ENCODE results near the gene ZNF524.
"Not testable (repeated sequence)": the region's sequence is repeated elsewhere in the genome, so short reads cannot be mapped to it uniquely, and the experiment has no call there.

ZNF524 gene

DNA sequence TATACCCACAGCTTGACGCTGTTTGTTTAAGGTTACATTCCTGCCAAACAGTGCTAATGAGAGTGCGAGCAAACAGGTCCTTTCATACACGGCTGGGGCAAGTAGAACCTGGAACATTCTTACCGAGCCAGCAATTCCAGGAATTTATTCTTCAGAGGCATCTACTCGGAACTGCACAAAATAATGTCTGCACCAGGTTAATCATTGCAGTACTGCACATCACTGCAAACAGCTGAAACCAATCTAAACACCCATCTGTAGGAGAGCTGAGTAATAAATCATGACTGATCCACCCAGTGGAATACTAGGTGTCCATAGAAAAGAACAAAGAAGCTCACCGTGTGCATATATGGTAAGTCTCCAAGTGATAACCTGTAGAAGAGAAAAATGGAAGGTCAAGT lies 18.3 kb upstream of the ZNF524 start:
- no peak for DNase-seq (ENCODE audit: low read depth)

DNA sequence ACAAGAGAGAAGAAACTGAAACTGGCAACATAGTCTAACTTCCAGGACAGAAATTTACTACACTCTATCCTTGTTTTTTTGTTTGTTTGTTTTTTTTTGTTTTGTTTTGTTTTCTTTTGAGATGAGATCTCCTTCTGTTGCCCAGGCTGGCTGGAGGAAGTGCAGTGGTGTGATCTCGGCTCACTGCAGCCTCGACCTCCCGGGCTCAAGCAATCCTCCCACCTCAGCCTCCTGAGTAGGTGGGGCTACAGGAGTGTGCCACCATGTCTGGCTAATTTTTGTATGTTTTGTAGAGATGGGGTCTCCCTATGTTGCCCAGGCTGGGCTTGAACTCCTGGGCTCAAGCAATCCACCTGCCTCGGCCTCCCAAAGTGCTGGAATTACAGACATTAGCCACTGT lies 17.8 kb upstream of the ZNF524 start:
- DNase-seq (ENCODE audit: low read depth), result not testable (repeated sequence)

DNA sequence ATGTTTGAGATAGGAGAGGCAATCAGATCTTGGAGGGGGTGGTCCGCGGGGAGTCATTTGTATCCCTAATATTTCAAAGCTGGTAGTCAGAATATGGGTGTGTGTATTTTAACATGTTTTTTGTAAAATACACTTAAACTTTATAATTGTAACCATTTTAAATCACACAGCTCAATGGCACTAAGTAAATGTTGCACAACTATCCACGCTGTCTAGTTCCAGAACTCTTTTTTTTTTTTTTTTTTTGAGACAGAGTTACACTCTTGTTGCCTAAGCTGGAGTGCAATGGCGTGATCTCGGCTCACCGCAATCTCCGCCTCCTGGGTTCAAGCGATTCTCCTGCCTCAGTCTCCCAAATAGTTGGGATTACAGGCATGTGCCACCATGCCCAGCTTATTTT lies 16.2 kb upstream of the ZNF524 start:
- not testable (repeated sequence) for DNase-seq (ENCODE audit: low read depth)

DNA sequence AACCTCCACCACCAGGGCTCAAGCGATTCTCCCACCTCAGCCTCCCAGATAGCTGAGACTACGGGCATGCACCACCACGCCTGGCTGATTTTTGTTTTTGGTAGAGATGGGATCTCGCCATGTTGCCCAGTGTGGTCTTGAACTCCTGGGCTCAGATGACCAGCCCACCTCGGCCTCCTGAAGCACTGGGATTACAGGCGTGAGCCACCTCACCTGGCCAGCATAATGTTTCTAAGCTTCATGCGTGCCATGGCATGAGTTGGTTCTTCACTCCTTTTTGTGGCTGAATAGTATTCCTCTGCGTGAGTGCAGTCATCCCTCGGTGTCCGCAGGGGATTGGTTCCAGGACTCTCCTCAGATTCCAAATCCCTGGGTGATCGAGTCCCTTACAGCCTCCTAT lies 15.2 kb upstream of the ZNF524 start:
- no peak for DNase-seq (ENCODE audit: low read depth)

DNA sequence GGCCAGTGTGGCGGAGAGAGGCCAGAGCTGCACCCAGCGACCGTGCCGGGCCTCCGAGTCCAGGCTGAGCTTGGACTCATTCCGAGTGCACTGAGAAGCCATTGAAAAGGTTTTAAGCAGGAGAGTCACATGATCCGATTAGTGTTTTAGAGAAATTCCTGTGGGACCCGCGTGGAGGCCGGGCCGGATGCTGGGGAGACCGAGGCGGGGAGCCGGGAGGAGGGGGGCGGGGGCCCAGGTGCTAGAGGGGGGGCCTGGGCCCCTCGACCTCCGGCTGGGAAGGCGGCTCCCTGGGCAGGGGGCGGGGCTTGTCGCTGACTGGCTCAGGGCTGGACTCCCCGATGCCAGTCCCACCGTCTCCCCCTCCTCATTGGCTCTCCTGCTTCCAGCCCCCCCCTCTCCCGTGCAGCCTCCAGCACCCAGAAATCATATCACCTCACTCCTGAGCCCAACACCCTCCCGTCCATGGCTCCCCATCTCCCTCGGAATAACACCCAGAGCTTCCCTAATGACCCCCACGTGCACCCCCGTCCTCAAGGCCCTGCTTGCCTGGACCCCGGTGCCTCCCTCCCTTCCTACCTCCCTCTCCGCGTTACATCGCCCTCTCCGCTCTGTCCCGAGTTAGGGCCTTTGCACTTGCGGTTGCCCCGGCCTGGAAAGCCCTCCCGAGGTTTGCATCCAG lies 14.3 kb upstream of the ZNF524 start:
- no peak for DNase-seq (ENCODE audit: low read depth)

DNA sequence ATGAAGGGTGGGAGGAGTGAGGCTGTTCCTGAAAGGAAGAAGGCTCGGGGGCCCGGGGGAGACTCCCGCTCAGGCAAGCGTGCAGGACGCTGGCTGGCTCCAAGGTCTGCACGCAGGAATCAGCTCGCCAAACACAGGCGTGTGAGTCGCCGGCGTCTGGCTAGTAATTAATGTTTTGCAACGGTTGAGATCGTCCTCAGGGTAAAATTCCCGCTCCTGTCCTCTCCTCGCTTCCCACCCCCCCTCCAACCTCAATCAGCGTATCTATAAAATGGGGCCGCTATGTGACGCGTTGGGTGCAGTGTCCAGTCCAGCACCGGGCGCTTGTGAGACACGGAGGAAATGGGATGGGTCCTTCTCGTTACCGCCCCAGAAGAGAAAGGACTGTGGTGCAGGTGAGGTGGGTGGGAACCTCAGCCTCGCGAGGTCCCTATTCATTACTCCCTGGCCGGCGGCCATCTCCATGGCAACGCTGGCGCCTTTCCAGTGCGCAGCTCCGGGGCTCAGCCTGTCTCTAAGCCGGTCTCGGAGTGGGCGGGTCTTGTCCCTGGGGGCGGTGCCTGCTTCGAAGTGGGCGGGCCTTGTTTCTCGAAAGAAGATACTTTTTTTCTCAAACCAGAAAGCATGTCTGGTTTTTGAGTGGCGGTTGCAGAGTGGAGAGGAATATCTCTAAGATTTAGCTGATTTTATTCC lies 13.0 kb upstream of the ZNF524 start:
- DNase-seq (ENCODE audit: low read depth), result no peak

DNA sequence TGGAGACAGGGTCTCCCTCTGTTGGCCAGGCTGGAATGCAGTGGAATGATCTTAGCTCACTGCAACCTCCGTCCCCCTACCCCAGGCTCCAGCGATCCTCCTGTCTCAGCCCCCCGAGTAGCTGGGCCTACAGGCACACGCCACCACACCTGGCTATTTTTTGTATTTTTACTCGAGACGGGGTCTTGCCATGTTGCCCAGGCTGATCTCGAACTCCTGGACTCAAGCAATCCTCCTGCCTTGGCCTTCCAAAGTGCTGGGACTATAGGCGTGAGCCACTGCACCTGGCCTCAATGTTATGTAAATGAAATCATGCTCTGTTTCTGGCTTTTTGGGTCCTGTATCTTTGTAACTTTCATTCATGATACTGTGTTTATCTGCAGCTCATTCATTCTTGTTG lies 11.3 kb upstream of the ZNF524 start:
- no peak for DNase-seq (ENCODE audit: low read depth)

DNA sequence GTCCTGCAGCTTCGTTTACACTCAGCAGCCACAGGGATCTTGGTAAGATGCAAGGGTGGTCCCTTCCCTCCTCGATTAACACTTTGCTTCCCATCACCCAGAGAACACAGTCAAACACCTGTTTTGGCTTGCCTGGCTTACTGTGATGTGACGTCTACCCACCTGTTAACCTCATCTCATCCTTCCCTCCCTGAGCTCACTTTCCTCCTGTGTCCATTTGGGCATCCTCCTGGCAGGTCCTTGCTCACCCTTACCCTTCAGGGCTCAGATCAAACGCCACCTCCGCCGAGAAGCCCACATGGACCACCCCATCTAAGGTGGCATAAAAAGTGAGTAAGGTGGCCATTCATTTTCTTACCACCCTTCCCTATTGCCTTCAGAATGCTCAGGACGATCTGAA lies 10.0 kb upstream of the ZNF524 start:
- no peak for DNase-seq (ENCODE audit: low read depth)

DNA sequence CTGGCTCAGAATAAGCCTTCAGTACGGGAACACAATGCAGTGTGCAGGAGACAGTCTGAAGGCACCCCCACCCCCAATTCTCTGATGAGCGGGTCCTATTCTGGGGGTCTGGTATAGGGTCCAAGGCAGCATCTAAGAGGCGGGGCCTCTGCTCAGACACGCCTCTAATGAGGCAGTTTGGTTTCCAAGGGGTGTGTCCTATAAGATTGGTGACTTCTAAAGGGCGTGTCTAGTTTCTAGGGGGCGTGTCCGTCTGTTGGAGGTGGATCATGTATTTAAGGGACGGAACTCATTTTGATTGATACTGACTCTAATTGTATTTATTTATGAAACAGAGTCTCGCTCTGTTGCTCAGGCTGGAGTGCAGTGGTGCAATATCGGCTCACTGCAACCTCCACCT lies 9.5 kb upstream of the ZNF524 start:
- DNase-seq (ENCODE audit: low read depth), result no peak

DNA sequence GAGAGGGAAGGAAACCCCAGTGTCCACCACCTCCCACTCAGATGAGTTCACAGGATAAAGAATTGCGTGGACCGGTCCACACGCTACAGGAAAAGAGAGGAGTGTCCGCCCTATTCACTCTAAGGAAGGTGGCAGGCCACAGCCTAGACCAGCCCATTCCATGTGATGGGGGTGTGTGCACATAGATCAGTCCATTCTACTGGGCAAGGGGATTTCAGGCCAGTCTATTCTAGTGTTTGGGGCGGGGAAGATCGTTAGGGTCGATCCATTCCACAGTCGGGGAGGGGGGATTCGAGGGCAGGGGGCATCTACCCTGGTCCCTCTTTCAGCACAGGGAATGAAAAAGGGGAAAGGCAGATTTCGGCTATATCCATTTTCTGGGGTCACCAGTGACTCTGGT lies 8.5 kb upstream of the ZNF524 start:
- no peak for DNase-seq (ENCODE audit: low read depth)

DNA sequence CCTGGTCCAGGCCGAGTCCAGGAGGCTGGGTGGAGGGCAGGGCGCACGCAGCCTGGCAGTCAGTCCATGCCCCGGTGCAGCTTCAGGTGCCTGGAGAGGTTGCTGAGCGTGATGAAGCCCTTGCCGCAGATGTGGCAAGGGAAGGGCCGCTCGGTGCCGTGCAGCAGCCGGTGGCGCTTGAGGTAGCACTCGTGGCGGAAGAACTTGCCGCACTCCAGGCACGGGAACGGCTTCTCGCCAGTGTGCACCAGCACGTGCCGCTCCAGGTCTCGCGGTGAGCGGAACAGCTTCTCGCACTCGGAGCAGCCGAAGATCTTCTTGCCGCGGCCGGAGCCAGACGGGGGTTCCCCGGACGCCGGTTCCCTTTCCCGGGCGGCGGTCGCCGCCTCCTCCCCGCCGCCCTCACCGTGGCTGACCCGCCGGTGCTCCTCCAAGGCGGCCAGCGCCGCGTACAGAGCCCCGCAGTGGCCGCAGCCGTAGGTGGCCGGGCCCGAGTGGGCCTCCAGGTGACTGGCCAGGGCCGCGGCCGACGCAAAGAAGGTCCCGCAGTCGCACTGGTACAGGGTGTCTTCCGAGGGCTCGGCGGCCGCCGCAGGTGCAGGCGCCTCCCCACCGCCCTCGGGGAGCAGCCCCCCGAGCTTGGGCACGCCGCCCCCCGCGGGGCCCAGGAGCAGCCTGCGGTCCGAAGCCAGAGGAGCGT lies 7.5 kb upstream of the ZNF524 start:
- DNase-seq (ENCODE audit: low read depth), result no peak

DNA sequence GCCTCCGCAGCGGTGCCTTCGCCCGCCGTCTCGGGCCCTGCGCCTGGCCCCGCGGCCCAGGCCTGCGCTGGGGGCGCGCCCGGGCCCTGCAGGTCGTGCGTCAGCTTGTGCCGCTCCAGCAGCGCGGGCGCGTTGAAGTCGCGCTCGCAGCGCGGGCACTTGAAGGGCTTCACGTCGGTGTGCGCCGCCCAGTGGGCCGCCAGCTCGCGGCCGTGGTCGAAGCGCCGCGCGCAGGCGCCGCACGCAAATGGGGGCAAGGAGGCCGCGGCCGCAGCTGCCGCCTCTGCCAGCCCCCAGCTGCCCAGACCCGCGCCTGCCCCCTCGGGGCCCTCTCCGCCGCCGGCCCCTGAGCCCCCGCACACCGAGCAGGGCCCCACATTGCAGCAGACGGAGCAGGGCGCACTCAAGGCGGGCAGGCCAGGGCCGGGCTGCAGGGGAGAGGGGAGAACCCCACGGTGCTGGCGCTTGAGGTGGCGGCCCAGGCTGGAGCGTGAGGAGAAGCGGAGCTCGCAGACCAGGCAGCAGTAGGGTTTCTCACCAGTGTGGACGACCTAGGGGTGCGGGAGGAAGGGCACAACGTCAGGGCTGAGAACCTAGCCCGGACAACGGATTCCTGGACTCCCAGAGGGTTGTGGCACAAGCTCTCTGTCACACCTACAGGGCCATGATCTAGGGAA lies 6.9 kb upstream of the ZNF524 start:
- no peak for DNase-seq (ENCODE audit: low read depth)

DNA sequence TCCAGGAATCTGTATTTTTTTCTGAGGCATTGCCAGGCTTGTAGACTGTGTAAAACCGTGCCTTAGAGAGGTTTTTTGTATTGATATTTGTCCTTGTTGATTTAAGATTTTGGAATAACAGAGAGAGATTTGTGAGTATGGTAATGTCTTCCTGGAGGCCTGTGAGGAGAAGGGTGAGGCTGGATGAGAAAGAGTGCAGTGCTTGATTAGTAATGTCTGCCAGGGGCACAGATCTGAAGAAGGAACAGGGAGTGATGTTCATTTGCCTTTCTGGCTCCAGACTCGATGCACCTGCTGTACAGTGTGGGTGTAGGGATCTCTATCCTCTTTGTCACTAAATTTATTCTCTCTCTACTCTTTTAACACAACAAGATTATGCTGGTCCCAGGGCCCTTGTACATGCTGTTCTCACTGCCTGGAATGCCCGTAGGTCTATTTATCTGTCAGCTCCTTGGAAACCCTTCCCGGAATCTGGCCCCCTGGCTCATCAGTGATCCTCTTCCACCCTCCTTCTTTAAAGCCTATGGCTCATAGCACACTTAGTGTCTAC lies 5.0 kb upstream of the ZNF524 start:
- DNase-seq (ENCODE audit: low read depth), result no peak

DNA sequence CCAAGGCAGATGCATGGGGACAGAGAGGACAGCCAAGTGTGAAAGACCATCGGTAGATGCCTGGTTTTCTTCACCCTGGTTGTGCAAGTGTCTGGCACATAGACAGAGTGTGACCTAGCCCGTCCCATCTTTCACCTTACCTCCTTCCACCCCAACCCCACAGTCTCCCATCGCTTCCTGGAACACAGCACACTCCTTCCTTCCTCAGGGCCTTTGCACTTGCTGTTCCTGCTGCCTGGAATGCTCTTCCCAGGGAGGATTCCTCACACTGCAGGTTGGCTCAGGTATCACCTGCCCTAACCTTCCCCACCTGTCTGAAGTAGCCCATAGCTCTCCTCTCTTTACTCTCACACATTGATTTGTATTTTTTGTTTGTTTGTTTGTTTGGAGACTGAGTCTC lies 3.8 kb upstream of the ZNF524 start:
- DNase-seq (ENCODE audit: low read depth), result no peak

DNA sequence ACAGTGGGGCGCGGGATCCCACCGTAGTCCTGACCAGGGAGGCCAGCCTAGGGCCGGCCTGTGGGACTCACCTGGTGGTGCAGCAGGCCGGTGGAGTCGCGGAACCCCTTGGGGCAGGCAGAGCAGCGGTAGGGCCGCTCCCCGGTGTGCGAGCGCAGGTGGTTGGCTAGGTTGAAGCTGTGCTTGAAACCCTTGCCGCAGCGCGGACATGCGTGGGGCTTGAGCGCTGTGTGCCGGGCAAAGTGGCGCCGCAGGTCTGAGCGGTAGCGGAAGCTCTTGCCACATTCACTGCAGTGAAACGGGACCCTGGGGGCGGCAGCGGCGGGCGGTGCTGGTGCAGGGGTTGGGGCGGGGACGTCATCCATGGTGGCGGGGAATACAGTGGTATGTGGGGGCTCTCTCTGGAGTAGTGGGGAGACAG lies 2.6 kb upstream of the ZNF524 start:
- DNase-seq (ENCODE audit: low read depth), result no peak

DNA sequence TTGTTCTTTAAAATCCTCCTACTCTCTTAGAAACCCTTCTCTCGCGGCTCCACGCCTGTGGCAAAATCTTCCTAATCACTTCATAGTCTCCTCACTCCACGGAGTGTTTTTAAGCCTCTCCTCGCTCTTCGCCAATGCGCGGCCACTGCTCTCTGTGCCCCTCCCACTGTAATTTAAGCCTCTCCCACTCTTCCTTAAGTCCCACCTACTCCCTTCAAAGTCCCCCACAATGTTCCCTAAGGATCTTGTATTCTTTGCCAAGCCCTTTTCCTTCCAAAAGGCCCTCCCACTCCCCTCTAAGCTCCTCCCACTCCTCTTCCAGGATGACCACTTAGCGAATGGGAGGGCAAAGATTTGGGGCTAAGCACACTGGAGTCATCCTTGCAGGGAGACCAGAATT lies 2.1 kb upstream of the ZNF524 start:
- DNase-seq (ENCODE audit: low read depth), result no peak

DNA sequence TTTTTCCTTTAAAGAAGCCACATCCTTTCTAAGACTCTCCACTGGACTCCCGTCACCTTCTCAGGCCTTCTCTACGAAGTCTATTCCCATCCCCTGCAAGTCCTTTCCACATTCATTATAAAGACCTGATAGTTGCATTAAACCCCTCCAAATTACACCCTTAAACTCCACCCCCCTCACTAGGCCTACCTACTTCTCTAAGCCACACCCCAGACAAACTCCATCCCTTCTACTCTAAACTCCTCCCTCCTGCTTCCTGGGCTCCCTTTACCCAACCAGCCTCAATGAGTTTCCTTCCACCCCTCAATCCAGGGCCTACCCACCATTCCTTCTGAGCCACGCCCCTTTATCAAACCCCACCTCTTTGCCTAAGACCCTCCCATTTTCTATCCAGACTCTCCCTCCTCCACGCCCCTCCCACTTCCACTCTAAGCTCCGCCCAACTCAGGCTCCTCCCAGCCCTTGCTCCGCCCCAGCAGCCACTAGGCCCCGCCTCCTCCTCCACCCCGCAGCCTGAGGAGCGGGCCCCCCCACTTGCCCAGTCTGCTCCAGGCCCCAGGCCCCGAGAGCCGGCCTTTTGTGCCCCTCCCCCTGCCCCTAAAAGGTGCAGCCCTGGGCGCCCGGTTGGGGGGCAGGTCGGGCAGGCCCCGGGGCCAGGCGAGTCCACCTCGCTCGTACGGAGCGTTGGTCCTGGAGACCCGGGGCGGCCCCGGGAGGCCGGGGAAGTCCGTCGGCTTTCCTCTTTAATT lies 1.2 kb upstream of the ZNF524 start:
- peak; percentile 65 for DNase-seq (ENCODE audit: low read depth)

DNA sequence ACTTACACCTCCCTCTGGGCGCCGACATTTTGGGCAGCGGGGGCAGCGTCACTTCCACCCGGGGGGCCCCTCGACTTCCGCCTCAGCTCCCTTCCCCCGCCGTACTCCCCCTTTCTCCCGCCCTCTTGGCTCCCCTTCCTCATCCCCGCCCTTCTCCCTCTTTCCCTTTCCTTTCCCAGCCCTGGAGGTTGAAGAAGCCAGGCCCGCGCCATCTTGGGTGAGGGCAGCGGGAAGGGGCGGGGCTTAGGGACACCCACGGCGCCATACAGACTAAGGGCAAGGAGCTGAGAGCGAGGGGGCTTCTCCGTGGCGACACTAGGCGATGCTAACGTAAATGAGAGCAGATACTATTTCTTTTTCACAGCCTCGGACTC lies 633 bp upstream of the ZNF524 start, which contains the start of gene FIZ1:
Gene FIZ1 (minus strand): TSS at position 50 of the 374 bp plus-strand sequence. CDS start 1,652 bp downstream, outside the sequence.
- peak; percentile 92 for DNase-seq (ENCODE audit: low read depth)

DNA sequence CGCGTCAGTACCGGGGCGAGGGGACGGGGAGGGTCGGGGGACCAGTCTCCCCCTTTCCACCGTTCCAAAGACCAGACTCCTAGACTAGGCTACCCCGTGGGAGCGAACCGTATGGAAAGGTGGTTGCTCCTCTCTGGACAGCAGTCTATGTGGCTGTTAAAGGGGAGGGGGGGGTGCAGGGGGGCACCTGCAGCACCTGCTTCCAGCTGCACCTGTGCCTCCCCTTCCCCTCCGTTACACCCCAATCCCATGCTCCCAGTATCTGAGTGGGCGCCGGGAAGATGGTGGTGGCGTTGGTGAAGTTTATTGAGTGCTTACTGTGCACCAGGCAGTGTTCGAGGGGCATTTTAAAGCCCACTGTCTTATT lies 557 bp downstream of the ZNF524 start:
- DNase-seq (ENCODE audit: low read depth), result no peak

DNA sequence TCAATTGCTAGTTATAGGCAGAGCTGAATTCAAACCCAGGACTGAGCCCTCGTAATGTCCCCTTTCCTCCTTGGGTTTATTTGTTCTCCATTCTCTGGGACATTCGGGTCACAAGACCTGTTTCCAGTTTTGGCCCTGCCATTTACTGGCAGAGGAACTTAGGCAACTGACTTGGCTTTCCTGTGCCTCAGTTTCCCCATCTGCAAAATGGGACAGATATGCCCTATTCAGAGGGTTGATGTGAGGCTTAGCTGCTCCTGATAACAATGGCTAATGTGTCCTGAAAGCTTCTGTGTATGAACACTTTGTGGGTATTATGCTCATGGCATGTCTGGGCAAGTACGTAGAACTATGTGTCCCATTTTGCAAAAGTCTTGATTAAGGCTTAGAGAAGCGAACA lies 996 bp downstream of the ZNF524 start:
- DNase-seq (ENCODE audit: low read depth), result no peak

DNA sequence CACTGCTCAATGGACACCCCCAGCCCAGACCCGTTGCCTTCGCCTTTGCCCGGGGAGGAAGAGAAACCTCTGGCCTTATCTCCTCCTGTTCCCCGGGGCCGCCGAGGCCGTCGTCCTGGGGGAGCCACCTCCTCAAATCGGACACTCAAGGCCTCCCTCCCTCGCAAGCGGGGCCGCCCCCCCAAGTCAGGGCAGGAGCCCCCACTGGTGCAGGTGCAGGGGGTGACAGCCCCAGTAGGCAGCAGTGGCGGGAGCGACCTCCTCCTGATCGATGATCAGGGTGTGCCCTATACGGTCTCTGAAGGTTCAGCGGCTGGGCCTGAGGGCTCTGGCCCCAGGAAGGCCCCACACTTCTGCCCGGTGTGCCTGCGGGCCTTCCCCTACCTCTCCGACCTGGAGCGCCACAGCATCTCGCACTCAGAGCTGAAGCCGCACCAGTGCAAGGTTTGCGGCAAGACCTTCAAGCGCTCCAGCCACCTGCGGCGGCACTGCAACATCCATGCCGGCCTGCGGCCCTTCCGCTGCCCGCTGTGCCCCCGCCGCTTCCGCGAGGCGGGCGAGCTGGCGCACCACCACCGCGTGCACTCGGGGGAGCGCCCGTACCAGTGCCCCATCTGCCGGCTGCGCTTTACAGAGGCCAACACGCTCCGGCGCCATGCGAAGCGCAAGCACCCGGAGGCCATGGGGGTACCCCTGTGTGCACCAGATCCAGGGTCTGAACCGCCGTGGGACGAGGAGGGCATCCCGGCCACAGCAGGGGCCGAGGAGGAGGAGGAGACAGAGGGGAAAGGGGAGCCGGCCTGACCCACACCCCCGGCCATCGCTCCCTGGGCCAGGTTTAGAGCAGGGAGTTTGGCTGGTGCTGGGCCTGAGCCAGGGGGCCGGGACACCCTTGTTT lies 2.3 kb downstream of the ZNF524 start:
- no peak for DNase-seq (ENCODE audit: low read depth)
